Activated CD4-positive, alpha-beta memory T cell treated with anti-CD3 and anti-CD28 coated beads, Interleukin-2, amount 10 ng/mL, durations not matched to agents 7 days and 5 days (primary cell): Measurements from ENCODE around the gene STOM. TPM values are rescaled to one million over a fixed set of nuclear protein-coding genes. Genes with fewer than 3 reads are reported as not detected.
"Not testable (repeated sequence)": the region's sequence is repeated elsewhere in the genome, so short reads cannot be mapped to it uniquely, and the experiment has no call there.

Source experiments
- CTCF ChIA-PET: fragments of 350-600 bp; sonication (Branson Sonifier 250); formaldehyde crosslinking; loops from one replicate; lab custom pipeline; 2021; ENCODE audit warnings: antibody characterized with exemption, inconsistent platforms; lab: Charles Lee
- POLR2A ChIA-PET: fragments of 350-600 bp; sonication (Branson Sonifier 250); formaldehyde crosslinking; loops from one replicate; lab custom pipeline; 2021; ENCODE audit warnings: antibody characterized with exemption; lab: Charles Lee
- DNase-seq: peaks from one replicate; pipeline ENCODE4 v3.0.0-alpha.2; 2020
- H3K27ac Mint-ChIP-seq: one replicate; pipeline ENCODE4 v1.8.0; 2021; ENCODE audit warnings: mild to moderate bottlenecking, mixed read lengths
- H3K27me3 Mint-ChIP-seq: one replicate; pipeline ENCODE4 v1.8.0; 2021; ENCODE audit warnings: mixed read lengths
- H3K36me3 Mint-ChIP-seq: one replicate; pipeline ENCODE4 v1.8.0; 2021; ENCODE audit warnings: low read depth, mixed read lengths
- H3K4me1 Mint-ChIP-seq: one replicate; pipeline ENCODE4 v1.8.0; 2021; ENCODE audit warnings: mixed read lengths
- H3K4me3 Mint-ChIP-seq: one replicate; pipeline ENCODE4 v1.8.0; 2021; ENCODE audit warnings: mild to moderate bottlenecking, mixed read lengths
- H3K9me3 Mint-ChIP-seq: one replicate; pipeline ENCODE4 v1.8.0; 2021; ENCODE audit warnings: mixed read lengths
- total RNA-seq, 2 experiments: library from RNA; stranded (reverse); gene quantifications; one replicate each; pipeline ENCODE4 v1.2.3, GENCODE V29; 2021

STOM gene
- total RNA-seq, 2 experiments from 2014 or later: 101 to 104 TPM

DNA sequence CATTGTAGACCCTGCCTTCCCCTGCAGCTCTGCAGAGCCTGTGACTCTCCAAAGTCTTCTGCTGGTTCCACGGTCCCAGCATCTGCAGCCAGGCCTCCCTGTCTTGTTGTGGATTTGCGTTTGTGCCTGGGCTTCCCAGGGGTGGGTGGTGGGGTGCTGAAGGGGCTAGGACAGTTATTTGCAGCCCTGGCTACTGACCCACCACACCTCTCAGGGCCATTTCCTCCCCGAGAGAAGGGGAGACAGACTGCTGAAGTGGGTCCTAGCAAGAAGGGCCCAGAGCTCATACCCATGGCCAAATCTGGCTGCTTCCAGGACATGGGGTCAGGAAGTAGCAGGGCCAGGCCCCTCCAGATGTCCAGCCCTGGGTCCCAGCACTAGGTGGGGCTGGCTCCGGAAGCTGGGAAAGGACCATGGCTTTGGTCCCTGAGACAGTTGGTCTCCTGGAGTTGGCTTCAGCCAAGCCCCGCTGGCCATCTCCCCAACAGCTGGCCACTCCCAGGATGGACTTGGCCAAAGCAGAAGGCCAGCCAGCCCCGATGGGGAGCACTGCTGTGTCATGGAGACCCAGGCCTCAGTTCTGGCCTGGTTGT lies 75.8 kb downstream of the STOM start:
- Mint-ChIP-seq H3K4me1 (peaks cover 6% of the 10 kb centered on the region), H3K27me3 (peaks cover 10% of the 10 kb centered on the region), H3K36me3 (no peaks in the 10 kb centered on the region), H3K9me3 (no peaks in the 10 kb centered on the region), H3K27ac (no peak overlapping the region), H3K4me3 (no peak overlapping the region)
- CTCF ChIA-PET: no interaction called here
- POLR2A ChIA-PET: no interaction called here
- DNase-seq: no peak

DNA sequence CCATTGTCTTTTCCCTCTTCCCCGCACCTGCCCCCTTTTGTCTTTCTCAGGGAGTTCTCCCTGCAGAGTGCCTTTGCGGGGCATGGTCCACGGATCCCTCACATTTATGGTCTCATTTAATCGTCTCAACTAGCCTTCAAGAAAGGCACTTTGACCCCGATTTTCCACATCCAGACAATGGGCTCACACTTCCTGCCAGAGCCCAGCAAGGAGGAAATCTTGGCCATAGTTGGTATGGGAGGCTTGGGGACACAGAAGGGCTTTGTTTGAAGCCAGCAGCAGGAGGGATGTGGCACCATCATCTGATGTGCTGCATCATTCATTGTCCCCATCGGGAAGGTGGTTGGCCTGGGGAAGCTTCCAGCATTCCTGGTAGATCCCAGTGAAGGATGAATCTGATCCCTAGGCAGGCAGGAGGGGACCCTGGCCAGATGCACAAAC lies 77.2 kb downstream of the STOM start:
- H3K4me3 Mint-ChIP-seq: no peak overlapping the region
- H3K27ac Mint-ChIP-seq: no peak overlapping the region
- H3K36me3 Mint-ChIP-seq: no peaks in the 10 kb centered on the region
- no peaks in the 10 kb centered on the region for H3K9me3 Mint-ChIP-seq
- ChIA-PET POLR2A (no interaction called here), CTCF (interaction anchor here (0.9 kb wide), 1 partner anchor 15 kb away, joined by 3 read pairs; no protein-coding TSS in a partner anchor)
- H3K4me1 Mint-ChIP-seq: peaks cover 4% of the 10 kb centered on the region
- no peaks in the 10 kb centered on the region for H3K27me3 Mint-ChIP-seq
- no peak for DNase-seq

DNA sequence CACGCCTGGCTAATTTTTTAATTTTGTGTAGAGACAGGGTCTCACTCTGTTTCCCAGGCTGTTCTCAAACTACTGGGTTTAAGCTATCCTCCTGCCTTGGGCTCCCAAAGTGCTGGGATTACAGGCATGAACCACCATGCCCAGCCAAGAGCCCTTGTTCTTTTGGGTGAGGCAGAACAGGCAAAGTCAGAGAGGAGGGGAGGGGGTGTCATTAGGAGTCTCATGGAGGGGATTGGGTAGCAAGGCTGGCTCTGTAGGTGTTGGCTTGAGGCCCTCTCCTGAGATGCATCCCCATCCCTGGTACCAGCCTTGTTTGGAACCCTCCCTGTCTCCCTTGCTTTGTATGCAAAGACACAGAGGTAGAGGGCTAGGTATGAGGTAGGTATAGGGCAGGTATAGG lies 78.0 kb downstream of the STOM start:
- no peak overlapping the region for H3K27ac Mint-ChIP-seq
- peaks cover 6% of the 10 kb centered on the region for H3K4me1 Mint-ChIP-seq
- no peaks in the 10 kb centered on the region for H3K9me3 Mint-ChIP-seq
- H3K36me3 Mint-ChIP-seq: no peaks in the 10 kb centered on the region
- no peak for DNase-seq
- no peak overlapping the region for H3K4me3 Mint-ChIP-seq
- no peaks in the 10 kb centered on the region for H3K27me3 Mint-ChIP-seq
- CTCF ChIA-PET: no interaction called here
- POLR2A ChIA-PET: no interaction called here

DNA sequence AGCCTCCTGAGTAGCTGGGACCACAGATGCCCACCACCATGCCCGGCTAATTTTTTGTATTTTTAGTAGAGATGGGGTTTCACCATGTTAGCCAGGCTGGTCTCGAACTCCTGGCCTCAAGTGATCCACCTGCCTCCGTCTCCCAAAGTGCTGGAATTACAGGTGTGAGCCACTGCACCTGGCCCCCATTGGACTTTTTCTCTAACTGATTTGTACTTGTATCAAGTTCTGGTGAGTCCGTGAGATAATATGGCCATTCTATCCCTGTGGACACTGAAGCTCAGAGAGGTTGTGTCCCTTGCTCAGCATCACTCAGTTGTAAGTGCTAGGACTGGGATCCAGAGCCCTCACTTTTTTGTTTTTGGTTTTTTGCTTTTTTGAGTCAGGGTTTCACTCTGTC lies 78.5 kb downstream of the STOM start:
- H3K27ac Mint-ChIP-seq, H3K27me3 Mint-ChIP-seq, H3K9me3 Mint-ChIP-seq, POLR2A ChIA-PET, H3K4me3 Mint-ChIP-seq, CTCF ChIA-PET, H3K4me1 Mint-ChIP-seq, DNase-seq, H3K36me3 Mint-ChIP-seq: not testable (repeated sequence)

GRCh38 chr9:121289772-121290370 lies 80.2 kb downstream of the STOM start:
- CTCF ChIA-PET: interaction anchor here (1.6 kb wide), 1 partner anchor 11 kb away, joined by 9 read pairs; no protein-coding TSS in a partner anchor
- no peak for DNase-seq
- Mint-ChIP-seq H3K27me3 (no peaks in the 10 kb centered on the region), H3K27ac (no peak overlapping the region), H3K36me3 (no peaks in the 10 kb centered on the region), H3K4me1 (peaks cover 13% of the 10 kb centered on the region), H3K4me3 (no peak overlapping the region), H3K9me3 (no peaks in the 10 kb centered on the region)
- POLR2A ChIA-PET: interaction anchor here (1.8 kb wide), 1 partner anchor 9 kb away, joined by 4 read pairs; no protein-coding TSS in a partner anchor

DNA sequence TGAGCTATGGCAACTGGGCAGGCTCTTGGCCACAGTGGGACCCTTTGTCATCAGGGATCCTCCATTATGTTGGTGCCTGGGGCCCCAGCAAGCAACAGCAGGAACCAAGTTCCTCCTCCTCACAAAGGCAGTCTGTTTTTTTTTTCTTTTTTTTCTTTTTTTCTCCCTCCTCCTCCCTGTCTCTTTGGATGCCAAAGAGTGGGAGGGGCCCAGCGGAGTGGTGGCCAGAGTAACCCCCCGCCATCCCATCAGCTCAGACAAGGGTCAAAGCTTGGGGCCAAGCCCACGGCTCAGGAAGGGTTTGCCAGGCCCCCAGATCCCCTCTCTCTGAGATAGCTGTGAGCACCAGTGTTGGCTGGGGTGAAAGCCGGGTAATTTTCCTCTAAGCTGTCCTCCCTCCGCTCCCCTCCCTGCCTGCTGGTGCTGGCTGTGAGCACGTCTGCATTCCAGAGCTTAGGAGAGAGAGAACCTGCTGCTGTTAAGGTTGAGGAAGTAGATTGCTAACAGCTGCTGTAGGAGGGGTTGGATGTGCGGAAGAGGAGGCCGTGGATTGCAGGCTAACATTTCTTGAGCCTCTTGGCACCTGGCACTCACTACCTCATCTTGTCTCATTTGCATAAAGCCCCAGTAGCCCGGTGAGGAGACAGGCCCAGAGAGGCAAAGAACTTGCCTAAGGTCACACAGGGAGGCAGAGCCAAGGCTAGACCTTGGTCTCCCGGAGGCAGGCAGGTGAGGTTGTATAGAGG lies 80.9 kb downstream of the STOM start:
- no peak overlapping the region for H3K4me3 Mint-ChIP-seq
- no peak for DNase-seq
- no peak overlapping the region for H3K27ac Mint-ChIP-seq
- H3K4me1 Mint-ChIP-seq: peaks cover 13% of the 10 kb centered on the region
- ChIA-PET POLR2A (interaction anchor here (1.8 kb wide), 1 partner anchor 10 kb away, joined by 4 read pairs; no protein-coding TSS in a partner anchor), CTCF (interaction anchor here (1.6 kb wide), 1 partner anchor 11 kb away, joined by 9 read pairs; no protein-coding TSS in a partner anchor)
- H3K9me3 Mint-ChIP-seq: no peaks in the 10 kb centered on the region
- H3K27me3 Mint-ChIP-seq: no peaks in the 10 kb centered on the region
- H3K36me3 Mint-ChIP-seq: no peaks in the 10 kb centered on the region

Other genes with a start within 250 kb of the STOM start
- 10 to 100 TPM; 65.8 to 68.1 TPM for gene RAB14, start 168.4 kb downstream of the STOM start, total RNA-seq
- gene GSN, start 102.1 kb downstream of the STOM start, total RNA-seq: 1 to 10 TPM; 5.8 to 6.0 TPM
- gene GGTA1, start 129.6 kb upstream of the STOM start, total RNA-seq: not detected